SK-N-SH (cell line): Measurements from ENCODE around the gene NGF. TPM values are rescaled to one million over a fixed set of nuclear protein-coding genes. Genes with fewer than 3 reads are reported as not detected.

Experiments used
- CTCF ChIA-PET: fragments of 300-600, 350-600 bp; formaldehyde crosslinking; extraction: SDS; loops from one replicate; lab custom pipeline; 2021; lab: Yijun Ruan, JAX
- POLR2A ChIA-PET: fragments of 350-600 bp; sonication (Branson Sonifier 250); formaldehyde crosslinking; extraction: SDS; loops from one replicate; lab custom pipeline; 2020; ENCODE audit warnings: antibody characterized with exemption, inconsistent platforms; lab: Yijun Ruan, JAX
- DNase-seq: peaks from one replicate; pipeline ENCODE4 v3.0.0; 2012
- H2AFZ ChIP-seq: fragments of 200-600 bp; sonication (generic); 2 replicates; pipeline ENCODE4 v1.8.1; 2016; ENCODE audit warnings: antibody characterized with exemption, mild to moderate bottlenecking, low read depth
- H3F3A ChIP-seq: fragments of 200-600 bp; sonication (generic); replicated peaks from 2 replicates; pipeline ENCODE3; 2016; ENCODE audit warnings: antibody characterized with exemption, mild to moderate bottlenecking; ENCODE audit not compliant: insufficient read depth
- H3K27ac ChIP-seq, 2 experiments: fragments of 200-500 bp in 1 of 2; fragments of 200-600 bp in 1 of 2; sonication (Bioruptor generic) in 1 of 2; sonication (generic), shearing (Covaris generic) in 1 of 2; 2 replicates each; pipeline versions ENCODE4 v1.5.1 to v1.6.1; 2014 to 2016; ENCODE audit warnings: low read depth in 2 of 2, inconsistent platforms in 1 of 2, low read length in 1 of 2, mild to moderate bottlenecking in 1 of 2, mixed read lengths in 1 of 2
- H3K27me3 ChIP-seq: fragments of 200-600 bp; sonication (generic), shearing (Covaris generic); 2 replicates; pipeline ENCODE4 v1.6.1; 2016; ENCODE audit warnings: mixed run types; ENCODE audit not compliant: insufficient read depth
- H3K36me3 ChIP-seq, 2 experiments: fragments of 200-500 bp in 1 of 2; fragments of 200-600 bp in 1 of 2; sonication (Bioruptor generic) in 1 of 2; sonication (generic) in 1 of 2; replicated peaks in 1 of 2; 2 replicates each; pipeline versions ENCODE3 to v1.5.1; 2014 to 2016; ENCODE audit warnings: low read length in 1 of 2, mild to moderate bottlenecking in 1 of 2; ENCODE audit not compliant: insufficient read depth in 2 of 2, control insufficient read depth in 1 of 2
- H3K4me1 ChIP-seq, 2 experiments: fragments of 200-500 bp in 1 of 2; fragments of 200-600 bp in 1 of 2; sonication (Bioruptor generic) in 1 of 2; sonication (generic), shearing (Covaris generic) in 1 of 2; 2 replicates each; pipeline versions ENCODE4 v1.5.1 to v1.6.1; 2014 to 2016; ENCODE audit warnings: low read depth in 1 of 2, low read length in 1 of 2, mixed run types in 1 of 2; ENCODE audit not compliant: insufficient read depth in 2 of 2, control insufficient read depth in 1 of 2
- H3K4me2 ChIP-seq: fragments of 200-600 bp; sonication (generic), shearing (Covaris generic); 2 replicates; pipeline ENCODE4 v1.6.1; 2017; ENCODE audit warnings: mixed run types
- H3K4me3 ChIP-seq, 2 experiments: fragments of 200-500 bp in 1 of 2; fragments of 200-600 bp in 1 of 2; sonication (Bioruptor generic) in 1 of 2; sonication (generic), shearing (Covaris generic) in 1 of 2; 2 replicates each; pipeline versions ENCODE4 v1.5.1 to v1.8.1; 2014 to 2016; ENCODE audit warnings: low read depth in 2 of 2, inconsistent platforms in 1 of 2, low read length in 1 of 2, mild to moderate bottlenecking in 1 of 2, mixed read lengths in 1 of 2, moderate library complexity in 1 of 2
- H3K79me2 ChIP-seq: fragments of 200-600 bp; sonication (generic); 2 replicates; pipeline ENCODE4 v1.8.1; 2017; ENCODE audit warnings: mild to moderate bottlenecking; ENCODE audit not compliant: insufficient read depth
- H3K9ac ChIP-seq: fragments of 200-600 bp; sonication (generic); 2 replicates; pipeline ENCODE4 v1.6.1; 2017; ENCODE audit warnings: mixed run types
- H3K9me2 ChIP-seq: fragments of 200-600 bp; sonication (generic); 2 replicates; pipeline ENCODE4 v1.6.1; 2017; ENCODE audit warnings: mixed run types
- H3K9me3 ChIP-seq: fragments of 200-600 bp; sonication (generic); 2 replicates; pipeline ENCODE4 v1.6.1; 2017; ENCODE audit warnings: mixed run types, mild to moderate bottlenecking, moderate library complexity
- H4K20me1 ChIP-seq: fragments of 200-600 bp; sonication (generic); 2 replicates; pipeline ENCODE4 v1.6.1; 2017; ENCODE audit warnings: mild to moderate bottlenecking, mixed run types; ENCODE audit not compliant: insufficient read depth
- CHD2 ChIP-seq: fragments of 150-350 bp; IDR thresholded peaks from 2 replicates; pipeline ENCODE4 v1.6.1; 2018; ENCODE audit warnings: low read length; ENCODE audit not compliant: partially characterized antibody
- ELF1 ChIP-seq: IDR thresholded peaks from 2 replicates; pipeline ENCODE4 v1.4.0; 2012
- EP300 ChIP-seq, 2 experiments: IDR thresholded peaks; 2 replicates each; pipeline versions ENCODE4 v1.4.0 to v1.6.1; 2012; ENCODE audit warnings: borderline replicate concordance in 1 of 2, low read depth in 1 of 2, low read length in 1 of 2
- EZH2phosphoT487 ChIP-seq: fragments of 200-600 bp; sonication (generic); IDR thresholded peaks from 2 replicates; pipeline ENCODE4 v1.6.1; 2017; ENCODE audit warnings: low read depth, mixed run types, mild to moderate bottlenecking, antibody characterized with exemption, moderate library complexity, borderline replicate concordance
- FOSL2 ChIP-seq: IDR thresholded peaks from 2 replicates; pipeline ENCODE4 v1.4.0; 2012; ENCODE audit warnings: low read depth, mild to moderate bottlenecking, moderate library complexity, borderline replicate concordance
- FOXJ3 ChIP-seq: sonication (generic); formaldehyde crosslinking; IDR thresholded peaks from 2 replicates; pipeline ENCODE4 v1.5.1; 2020; ENCODE audit warnings: mild to moderate bottlenecking, missing genetic modification reagents
- GABPA ChIP-seq: IDR thresholded peaks from 2 replicates; pipeline ENCODE4 v1.4.0; 2012; ENCODE audit warnings: low read depth, mild to moderate bottlenecking
- JUND ChIP-seq: IDR thresholded peaks from 2 replicates; pipeline ENCODE4 v1.4.0; 2012
- MEF2A ChIP-seq: IDR thresholded peaks from 2 replicates; pipeline ENCODE4 v1.4.0; 2012; ENCODE audit warnings: low read depth, borderline replicate concordance
- MXI1 ChIP-seq: IDR thresholded peaks from 2 replicates; pipeline ENCODE4 v1.6.1; 2012; ENCODE audit warnings: mild to moderate bottlenecking, low read depth, low read length, improper control_type of control experiment
- SIN3A ChIP-seq: IDR thresholded peaks from 2 replicates; pipeline ENCODE4 v1.6.1; 2012; ENCODE audit warnings: low read depth, mild to moderate bottlenecking, low read length, moderate library complexity, borderline replicate concordance
- SMC3 ChIP-seq: IDR thresholded peaks from 2 replicates; pipeline ENCODE4 v1.6.1; 2012; ENCODE audit warnings: low read depth, low read length, improper control_type of control experiment
- TAF1 ChIP-seq: IDR thresholded peaks from 2 replicates; pipeline ENCODE4 v1.6.1; 2012; ENCODE audit warnings: low read depth, mild to moderate bottlenecking, low read length, moderate library complexity, borderline replicate concordance
- TCF12 ChIP-seq: IDR thresholded peaks from 2 replicates; pipeline ENCODE4 v1.4.0; 2012
- TEAD4 ChIP-seq: IDR thresholded peaks from 2 replicates; pipeline ENCODE4 v1.4.0; 2012; ENCODE audit warnings: mild to moderate bottlenecking, borderline replicate concordance; ENCODE audit not compliant: insufficient read depth
- YY1 ChIP-seq: IDR thresholded peaks from 2 replicates; pipeline ENCODE4 v1.4.0; 2012; ENCODE audit warnings: low read depth, mild to moderate bottlenecking
- WGBS: methylation state at CpG from one replicate; pipeline ENCODE4 v1.1.6; 2017; ENCODE audit warnings: low lambda C conversion rate; 5-methylcytosine and 5-hydroxymethylcytosine counted together
- polyA plus RNA-seq, 3 experiments: library from polyadenylated mRNA; depleted of rRNA; stranded (reverse); fragments of >200 nt; gene quantifications; 2 replicates each; pipeline ENCODE4 v1.2.3, GENCODE V29; 2012
- TF ChIP-seq, protein P1 (sequence below): fragments of 200-600 bp; sonication (generic); IDR thresholded peaks from 2 replicates; pipeline ENCODE4 v1.6.1; 2017; ENCODE audit warnings: antibody characterized with exemption, mild to moderate bottlenecking, moderate library complexity
- TF ChIP-seq, protein P2 (sequence below): fragments of 150-350 bp; IDR thresholded peaks from 2 replicates; pipeline ENCODE4 v1.6.1; 2017; ENCODE audit warnings: antibody characterized with exemption, low read length, low read depth, borderline replicate concordance
- TF ChIP-seq, protein P3 (sequence below): fragments of 150-350 bp; IDR thresholded peaks from 2 replicates; pipeline ENCODE4 v1.6.1; 2016; ENCODE audit warnings: mild to moderate bottlenecking, low read depth, low read length
- TF ChIP-seq, protein P4 (sequence below): IDR thresholded peaks from 2 replicates; pipeline ENCODE4; 2012
- TF ChIP-seq, protein P5 (sequence below): IDR thresholded peaks from 2 replicates; pipeline ENCODE4 v1.4.0; 2012; ENCODE audit warnings: low read depth, borderline replicate concordance

The NGF gene
- polyA plus RNA-seq, 1 of the 3 experiments (the other 2 are of a cell fraction): 75.8 TPM

DNA sequence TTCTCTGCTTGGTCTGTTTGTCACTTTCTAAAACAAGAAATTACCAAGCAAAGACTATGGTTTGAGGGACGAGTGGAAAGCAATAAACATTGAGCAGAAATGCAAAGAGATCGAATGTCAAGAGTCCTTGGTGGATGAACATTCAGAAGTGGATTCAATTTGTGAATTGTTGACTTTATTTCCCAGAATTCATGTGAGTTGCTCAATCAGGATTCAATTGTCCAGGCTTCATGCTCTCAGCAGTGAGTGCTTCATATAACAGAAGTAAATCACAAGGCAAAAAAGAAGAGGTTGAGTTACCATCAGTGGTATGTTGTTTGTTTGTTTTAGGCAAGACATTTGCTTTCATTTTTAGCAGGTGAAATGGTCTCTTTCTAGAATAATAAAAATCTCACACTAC lies 31.9 kb downstream of the NGF start:
- CTCF ChIA-PET: no interaction called here
- Histone ChIP-seq H2AFZ (no peak overlapping the region), H3K4me3 (no peak overlapping the region), H3K9ac (no peak overlapping the region), H3K9me2 (no peaks in the 10 kb centered on the region), H3K4me1 (peaks cover 17 to 18% of the 10 kb centered on the region in 2 experiments), H3K79me2 (peaks cover 72% of the 10 kb centered on the region), H3K4me2 (no peak overlapping the region), H3K27me3 (no peaks in the 10 kb centered on the region), H3K36me3 (peaks cover 6 to 22% of the 10 kb centered on the region in 2 experiments), H4K20me1 (no peaks in the 10 kb centered on the region), H3F3A (peaks cover 28% of the 10 kb centered on the region), H3K27ac (no peak overlapping the region), H3K9me3 (no peaks in the 10 kb centered on the region)
- POLR2A ChIA-PET: no interaction called here
- 94% methylated on average over 2 of the region's 2 CpGs for WGBS
- TF ChIP-seq MXI1 (no peak), YY1 (no peak), TCF12 (no peak), TEAD4 (no peak), EP300 (IDR thresholded peaks at IDR 0.05; ENCODE audit: borderline replicate concordance in 1 of 2, low read depth in 1 of 2, low read length in 1 of 2) (no peak), MEF2A (no peak), EZH2phosphoT487 (no peak), CHD2 (no peak), ELF1 (no peak), SIN3A (no peak)
- DNase-seq: no peak

DNA sequence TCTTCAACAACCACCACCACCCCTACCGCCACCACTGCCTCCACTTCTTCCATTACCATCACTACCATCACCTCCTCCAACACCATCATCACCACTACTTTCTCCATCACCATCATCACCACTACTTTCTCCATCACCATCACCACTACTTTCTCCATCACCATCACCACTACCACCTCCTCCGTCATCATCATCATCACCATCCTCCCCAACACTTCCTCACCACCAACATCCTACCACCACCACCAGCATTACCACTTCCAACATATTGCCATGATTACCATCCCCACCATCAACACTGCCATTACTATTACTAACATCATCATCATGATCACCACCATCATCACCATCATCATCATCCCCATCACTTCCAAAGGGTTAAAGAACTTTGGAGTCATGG lies 34.7 kb downstream of the NGF start:
- Histone ChIP-seq H3K9ac (no peak overlapping the region), H4K20me1 (no peaks in the 10 kb centered on the region), H3K4me3 (no peak overlapping the region), H3F3A (peaks cover 39% of the 10 kb centered on the region), H3K36me3 (peaks cover 4 to 10% of the 10 kb centered on the region in 2 experiments), H3K9me3 (no peaks in the 10 kb centered on the region), H3K27ac (peak overlapping the region; percentile 89 to 93; a peak in 3 of 4 replicates), H3K79me2 (peaks cover 65% of the 10 kb centered on the region), H3K4me2 (no peak overlapping the region), H3K9me2 (no peaks in the 10 kb centered on the region), H2AFZ (no peak overlapping the region), H3K4me1 (peaks cover 23 to 34% of the 10 kb centered on the region in 2 experiments), H3K27me3 (no peaks in the 10 kb centered on the region)
- ChIA-PET CTCF (interaction anchor here (1.0 kb wide), 1 partner anchor 167 kb away, joined by 3 read pairs; no protein-coding TSS in a partner anchor), POLR2A (no interaction called here)
- 98% methylated on average over 2 of the region's 2 CpGs for WGBS
- no peak for DNase-seq
- TF ChIP-seq CHD2: no peak
- no peak for TF ChIP-seq MEF2A
- no peak for TF ChIP-seq FOSL2
- TF ChIP-seq, protein P1, sequence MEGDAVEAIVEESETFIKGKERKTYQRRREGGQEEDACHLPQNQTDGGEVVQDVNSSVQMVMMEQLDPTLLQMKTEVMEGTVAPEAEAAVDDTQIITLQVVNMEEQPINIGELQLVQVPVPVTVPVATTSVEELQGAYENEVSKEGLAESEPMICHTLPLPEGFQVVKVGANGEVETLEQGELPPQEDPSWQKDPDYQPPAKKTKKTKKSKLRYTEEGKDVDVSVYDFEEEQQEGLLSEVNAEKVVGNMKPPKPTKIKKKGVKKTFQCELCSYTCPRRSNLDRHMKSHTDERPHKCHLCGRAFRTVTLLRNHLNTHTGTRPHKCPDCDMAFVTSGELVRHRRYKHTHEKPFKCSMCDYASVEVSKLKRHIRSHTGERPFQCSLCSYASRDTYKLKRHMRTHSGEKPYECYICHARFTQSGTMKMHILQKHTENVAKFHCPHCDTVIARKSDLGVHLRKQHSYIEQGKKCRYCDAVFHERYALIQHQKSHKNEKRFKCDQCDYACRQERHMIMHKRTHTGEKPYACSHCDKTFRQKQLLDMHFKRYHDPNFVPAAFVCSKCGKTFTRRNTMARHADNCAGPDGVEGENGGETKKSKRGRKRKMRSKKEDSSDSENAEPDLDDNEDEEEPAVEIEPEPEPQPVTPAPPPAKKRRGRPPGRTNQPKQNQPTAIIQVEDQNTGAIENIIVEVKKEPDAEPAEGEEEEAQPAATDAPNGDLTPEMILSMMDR: no peak
- TF ChIP-seq, protein P2, sequence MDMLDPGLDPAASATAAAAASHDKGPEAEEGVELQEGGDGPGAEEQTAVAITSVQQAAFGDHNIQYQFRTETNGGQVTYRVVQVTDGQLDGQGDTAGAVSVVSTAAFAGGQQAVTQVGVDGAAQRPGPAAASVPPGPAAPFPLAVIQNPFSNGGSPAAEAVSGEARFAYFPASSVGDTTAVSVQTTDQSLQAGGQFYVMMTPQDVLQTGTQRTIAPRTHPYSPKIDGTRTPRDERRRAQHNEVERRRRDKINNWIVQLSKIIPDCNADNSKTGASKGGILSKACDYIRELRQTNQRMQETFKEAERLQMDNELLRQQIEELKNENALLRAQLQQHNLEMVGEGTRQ: no peak
- TF ChIP-seq FOXJ3 (CRISPR knock-in tag): no peak
- TF ChIP-seq TCF12: no peak
- TF ChIP-seq TAF1: no peak
- no peak for TF ChIP-seq JUND
- TF ChIP-seq SIN3A: no peak
- TF ChIP-seq, protein P3, sequence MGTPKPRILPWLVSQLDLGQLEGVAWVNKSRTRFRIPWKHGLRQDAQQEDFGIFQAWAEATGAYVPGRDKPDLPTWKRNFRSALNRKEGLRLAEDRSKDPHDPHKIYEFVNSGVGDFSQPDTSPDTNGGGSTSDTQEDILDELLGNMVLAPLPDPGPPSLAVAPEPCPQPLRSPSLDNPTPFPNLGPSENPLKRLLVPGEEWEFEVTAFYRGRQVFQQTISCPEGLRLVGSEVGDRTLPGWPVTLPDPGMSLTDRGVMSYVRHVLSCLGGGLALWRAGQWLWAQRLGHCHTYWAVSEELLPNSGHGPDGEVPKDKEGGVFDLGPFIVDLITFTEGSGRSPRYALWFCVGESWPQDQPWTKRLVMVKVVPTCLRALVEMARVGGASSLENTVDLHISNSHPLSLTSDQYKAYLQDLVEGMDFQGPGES: no peak
- TF ChIP-seq, protein P4, sequence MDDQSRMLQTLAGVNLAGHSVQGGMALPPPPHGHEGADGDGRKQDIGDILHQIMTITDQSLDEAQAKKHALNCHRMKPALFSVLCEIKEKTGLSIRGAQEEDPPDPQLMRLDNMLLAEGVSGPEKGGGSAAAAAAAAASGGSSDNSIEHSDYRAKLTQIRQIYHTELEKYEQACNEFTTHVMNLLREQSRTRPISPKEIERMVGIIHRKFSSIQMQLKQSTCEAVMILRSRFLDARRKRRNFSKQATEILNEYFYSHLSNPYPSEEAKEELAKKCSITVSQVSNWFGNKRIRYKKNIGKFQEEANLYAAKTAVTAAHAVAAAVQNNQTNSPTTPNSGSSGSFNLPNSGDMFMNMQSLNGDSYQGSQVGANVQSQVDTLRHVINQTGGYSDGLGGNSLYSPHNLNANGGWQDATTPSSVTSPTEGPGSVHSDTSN: no peak
- TF ChIP-seq GABPA: no peak
- TF ChIP-seq SMC3: no peak
- TF ChIP-seq, protein P5, sequence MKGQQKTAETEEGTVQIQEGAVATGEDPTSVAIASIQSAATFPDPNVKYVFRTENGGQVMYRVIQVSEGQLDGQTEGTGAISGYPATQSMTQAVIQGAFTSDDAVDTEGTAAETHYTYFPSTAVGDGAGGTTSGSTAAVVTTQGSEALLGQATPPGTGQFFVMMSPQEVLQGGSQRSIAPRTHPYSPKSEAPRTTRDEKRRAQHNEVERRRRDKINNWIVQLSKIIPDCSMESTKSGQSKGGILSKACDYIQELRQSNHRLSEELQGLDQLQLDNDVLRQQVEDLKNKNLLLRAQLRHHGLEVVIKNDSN: no peak
